ENCODE measurements around the gene KLF13.

Gene KLF13

DNA sequence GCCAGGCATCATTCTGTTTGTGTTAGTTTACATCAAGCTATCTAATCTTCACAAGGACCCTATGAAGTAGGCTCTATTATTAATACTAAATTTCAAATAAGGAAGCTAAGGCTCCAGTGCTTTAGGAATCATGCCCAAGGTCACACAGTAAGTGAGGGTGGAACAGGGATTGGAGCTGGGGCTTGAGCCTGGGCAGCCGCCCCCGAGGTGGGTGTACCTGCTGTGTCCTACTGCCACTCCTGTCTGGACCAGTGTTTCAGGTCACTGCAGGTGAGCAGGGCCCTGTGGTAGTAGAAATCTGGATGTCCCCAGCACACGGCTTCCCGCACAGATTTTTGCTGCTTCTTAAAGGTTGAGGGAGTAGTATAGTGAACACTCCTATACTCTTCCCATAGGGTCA, 6.5 kb downstream of the KLF13 start:
- no peak for DNase-seq (ENCODE audit: low read depth)

DNA sequence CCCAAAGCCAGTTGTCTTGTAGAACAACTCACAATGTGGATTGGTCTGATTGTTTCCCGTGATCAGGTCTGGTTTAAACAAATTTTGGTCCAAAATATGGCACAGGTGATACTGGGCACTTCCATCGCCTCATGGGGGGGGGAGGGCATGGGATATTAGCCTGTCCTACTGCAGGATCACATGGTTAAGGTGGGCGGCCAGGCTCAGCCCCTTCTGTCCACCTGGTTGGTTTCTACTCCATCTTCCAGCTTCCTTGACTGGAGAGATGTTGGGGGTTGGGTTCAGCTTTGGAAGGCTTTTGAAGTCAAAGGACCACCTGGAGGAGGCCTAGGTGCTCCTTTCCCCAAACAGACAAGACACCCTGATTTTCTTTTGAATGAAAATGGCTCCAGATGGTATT, 7.2 kb downstream of the KLF13 start:
- DNase-seq (ENCODE audit: low read depth): no peak

DNA sequence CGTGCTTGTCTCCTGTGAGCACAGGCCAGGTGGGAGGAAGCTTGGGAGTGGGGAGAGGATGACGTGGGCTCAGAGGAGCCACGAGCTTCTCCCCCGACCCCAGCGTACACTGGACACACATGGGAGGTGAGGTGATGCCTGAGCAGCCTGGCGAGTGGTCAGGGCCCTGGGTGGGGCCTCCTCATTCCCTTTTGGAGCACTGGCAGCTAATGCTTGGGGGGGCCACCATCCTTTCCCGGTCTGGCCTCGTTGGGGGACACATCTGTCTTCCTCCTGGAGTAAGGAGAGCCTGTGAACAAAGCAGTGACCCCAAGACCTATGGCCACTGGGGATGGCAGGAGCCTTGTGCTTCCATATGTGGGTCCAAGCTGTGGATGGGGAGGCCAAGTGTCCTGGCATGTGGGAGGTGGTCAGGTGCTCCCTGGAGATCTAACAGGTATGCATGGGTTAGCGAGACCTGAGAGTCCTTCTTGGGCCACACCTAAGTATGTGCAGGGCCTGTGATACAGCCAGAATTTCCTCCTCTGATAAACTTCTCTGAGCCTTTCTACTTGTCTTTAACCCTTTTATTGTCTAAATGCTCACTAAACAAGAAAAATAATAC, 9.5 kb downstream of the KLF13 start:
- DNase-seq (ENCODE audit: low read depth): no peak

DNA sequence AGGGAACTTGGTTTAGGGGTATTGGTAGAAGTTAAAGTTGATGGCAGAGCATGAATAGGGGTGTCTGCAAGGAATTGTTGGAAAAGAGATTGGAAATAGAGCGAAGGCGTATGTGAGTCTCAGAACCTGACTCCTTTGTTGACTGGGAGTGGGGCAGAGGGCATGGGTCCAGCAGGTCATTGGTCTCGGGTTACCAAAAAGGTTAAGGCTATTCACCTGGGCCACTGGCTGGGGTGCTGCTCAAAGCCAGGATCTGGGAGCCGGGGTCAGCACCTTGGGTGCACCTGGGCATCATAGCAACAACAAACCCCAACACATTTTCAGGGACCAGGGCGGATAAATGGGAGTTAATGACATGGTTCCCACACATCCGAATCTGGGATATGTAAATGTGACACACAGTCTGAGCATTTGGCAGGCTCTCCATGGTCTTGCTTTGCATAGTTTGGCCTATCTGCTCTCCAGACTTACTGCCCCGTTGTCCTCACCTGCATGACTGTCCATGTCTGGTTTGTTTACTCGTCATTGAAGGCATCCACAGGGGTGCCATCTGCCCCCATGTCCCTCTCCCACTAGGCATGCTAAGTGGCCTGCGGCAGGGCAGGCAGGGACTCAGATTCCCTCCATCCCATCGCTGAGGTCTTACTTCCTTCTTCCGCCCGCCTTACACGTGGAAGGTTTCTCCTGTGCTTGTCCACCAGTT, 10.1 kb downstream of the KLF13 start:
- no peak for DNase-seq (ENCODE audit: low read depth)

DNA sequence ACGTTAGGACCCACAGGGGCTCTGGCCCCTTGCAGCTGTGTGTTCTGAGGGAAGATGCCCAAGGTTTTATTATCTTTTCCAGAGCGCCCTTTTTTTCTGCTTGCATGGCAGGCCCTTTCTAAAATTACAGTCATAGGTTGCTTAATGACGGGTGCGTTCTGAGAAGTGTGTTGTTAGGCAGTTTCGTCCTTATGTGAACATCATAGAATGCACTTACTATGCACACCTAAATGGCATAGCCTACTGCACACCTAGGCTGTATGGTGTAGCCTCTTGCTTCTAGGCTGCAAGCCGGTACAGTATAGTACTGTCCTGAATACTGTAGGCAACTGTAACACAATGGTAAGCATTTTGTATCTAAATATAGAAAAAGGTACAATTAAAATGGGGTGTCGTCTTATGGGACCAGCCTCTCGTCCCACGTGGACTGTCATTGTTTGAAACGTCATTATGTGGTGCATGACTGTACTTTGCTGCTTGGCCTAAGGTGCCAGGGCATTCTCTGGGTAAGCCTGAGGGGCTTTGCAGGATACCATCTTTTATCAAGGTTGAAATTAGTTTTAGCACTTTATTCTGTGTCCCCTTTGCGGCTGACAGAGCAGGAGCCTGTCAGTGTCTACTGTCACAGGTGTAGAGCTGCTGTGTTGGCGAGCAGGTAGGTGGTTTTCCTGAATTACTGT, 10.9 kb downstream of the KLF13 start:
- DNase-seq (ENCODE audit: low read depth): no peak

DNA sequence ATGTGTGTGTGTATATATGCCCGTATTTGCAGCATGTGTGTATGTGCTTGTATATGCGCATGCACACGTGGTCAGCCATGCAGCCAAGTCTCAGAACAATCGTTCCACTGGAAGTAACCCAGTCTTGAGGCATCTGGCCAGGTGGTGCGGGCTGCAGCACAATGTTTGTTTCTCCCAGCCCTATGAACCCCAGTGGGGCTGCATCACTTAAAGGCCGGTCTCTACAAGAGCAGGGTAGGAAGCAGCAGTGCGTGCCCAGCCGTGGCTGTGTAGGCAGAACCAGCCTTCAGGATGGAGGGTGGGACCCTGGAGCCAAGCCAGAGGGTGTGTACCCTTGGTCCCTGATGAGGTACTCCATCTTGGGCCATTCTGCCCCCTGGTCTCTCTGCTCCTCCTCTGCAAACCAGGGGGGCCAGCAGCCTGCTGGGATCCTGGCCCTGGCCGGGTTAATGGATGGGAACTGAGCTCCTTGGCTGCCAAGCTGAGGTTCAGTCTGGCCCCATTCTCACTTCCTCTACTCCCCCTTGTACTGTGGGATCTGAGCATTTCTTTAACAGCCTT, 11.8 kb downstream of the KLF13 start:
- DNase-seq (ENCODE audit: low read depth): no peak

DNA sequence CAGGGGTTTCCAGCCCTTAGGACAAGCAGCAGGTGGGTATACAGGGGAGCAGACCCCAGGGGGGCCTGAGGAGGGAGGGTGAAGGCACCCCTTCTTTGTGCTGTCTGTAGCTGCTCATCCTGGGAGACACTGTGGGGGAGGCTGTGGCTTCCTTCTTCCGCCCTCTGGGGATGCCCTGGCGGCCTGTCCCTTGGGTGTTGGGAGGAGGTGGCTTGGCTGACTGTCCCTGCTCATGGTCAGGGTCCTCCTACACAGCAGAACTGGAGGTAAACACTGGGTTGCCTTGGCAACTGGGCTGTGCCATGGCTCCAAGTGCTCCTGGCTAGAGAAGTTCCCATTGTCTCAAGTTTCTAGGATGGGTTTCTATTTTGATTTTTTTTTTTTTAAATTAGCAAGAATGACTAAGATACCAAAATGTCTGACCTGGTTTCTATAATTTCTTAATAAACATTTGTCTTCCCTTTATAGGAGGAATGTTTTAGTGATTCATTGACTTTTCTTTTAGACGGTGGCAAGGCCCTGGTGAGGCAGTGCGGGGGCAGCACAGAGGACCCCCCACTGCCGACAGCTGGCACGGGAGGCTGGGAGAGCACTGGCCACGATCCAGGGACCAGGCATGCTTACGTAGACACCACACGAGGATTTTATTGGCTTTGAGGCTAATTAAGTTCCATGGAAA, 12.4 kb downstream of the KLF13 start:
- DNase-seq (ENCODE audit: low read depth): no peak

DNA sequence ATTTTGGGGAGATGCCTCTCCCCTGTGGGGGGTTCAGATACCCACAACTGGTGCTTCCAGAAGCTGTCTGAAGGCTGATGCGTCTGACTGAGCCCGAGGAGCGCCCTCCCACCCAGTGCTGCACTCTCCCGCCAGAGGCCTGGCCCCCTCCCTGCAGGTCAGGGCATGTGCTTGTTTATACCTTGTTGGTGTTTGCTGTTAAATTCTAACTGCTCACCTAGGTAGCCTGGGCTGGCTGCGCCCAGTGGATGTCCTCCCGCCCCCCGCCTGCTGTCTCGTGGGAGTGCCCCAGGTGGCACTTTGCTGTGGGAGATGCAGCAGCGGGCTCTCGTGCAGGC, 12.9 kb downstream of the KLF13 start:
- DNase-seq (ENCODE audit: low read depth): no peak

DNA sequence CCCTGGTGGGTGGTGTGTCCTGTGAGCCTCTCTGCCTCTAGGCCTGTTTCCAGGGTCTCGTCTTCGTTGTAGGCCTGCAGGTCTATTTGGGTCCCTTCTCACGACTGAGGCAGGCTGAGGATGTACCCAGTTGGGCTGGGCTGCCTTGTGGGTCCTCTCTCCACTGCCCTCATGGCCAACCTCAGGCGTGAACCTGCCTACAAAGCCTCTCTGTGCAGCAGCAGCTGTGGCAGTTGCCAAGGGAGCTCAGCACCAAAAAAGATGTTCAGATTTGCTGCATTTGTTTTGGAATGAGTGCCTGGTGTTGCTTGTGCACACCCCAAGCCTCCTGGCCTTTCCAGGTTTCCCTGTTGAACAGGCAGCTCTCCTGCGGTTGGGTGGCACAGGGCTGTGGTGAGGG, 13.4 kb downstream of the KLF13 start:
- DNase-seq (ENCODE audit: low read depth): no peak

DNA sequence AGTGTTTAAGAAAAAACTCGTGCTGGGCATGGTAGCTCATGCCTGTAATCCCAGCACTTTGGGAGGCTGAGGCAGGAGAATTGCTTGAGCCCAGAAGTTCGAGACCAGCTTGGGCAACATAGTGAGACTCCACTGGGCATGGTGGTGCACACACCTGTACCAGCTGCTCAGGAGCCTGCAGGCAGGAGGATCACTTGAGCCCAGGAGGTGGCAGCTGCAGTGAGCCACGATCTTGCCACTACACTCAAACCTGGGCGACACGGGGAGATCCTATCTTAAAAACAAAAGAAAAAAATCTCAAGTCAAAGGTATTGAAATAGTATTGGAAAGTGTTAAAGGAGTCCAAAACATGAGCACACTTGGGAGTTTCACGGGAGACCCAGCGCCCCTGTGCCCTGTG, 14.0 kb downstream of the KLF13 start:
- DNase-seq (ENCODE audit: low read depth): no peak

DNA sequence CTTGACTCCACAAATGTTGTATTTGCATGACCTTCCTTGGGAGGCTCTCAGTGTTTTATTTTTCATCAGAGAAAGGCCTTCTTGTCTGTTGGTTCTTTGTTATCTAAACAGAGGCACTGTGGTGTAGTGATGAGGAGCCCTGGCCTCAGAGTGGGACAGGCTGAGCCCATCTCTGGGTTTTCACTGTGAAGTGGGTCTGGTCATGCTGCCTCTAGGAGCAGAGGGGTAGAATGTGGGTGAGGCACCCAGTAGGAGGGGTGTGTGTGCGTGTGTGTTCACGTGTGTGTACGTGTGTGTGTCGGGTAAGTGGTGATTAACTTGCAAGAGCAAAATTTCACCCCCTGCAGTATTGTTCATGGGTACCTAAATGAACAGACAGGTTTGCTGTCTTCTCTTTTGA, 14.4 kb downstream of the KLF13 start:
- DNase-seq (ENCODE audit: low read depth): no peak

DNA sequence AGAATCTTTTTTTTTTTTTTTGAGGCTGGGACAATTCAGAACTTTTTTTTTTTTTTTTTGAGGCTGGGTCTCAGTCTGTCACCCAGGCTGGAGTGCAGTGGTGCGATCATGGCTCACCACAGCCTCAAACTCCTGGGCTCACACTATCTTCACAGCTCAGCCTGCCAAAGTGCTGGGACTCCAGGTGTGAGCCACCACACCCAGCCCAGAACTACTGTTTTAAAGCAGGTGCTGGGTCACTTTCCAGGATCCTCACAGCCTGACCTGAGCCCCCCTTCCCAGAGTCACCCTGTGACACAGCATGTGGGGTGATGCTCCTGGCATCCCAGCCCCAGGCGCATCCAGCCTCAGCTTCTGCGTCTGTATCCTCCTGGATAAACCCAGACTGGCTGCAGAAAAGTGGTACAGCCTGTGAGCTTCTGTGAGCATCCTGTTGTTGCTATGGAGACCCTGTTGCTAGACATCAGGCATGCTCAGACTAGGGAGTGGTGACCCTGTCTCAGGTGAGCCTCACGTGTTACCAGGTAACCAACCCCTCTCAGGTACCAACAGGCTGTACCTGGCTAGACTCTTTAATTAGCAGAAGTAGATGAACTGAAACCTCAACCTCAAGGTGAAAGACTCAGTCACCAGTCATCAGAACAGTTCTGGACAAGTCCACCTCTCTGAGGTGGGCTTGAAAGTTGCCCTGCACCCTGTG, 15.0 kb downstream of the KLF13 start:
- no peak for DNase-seq (ENCODE audit: low read depth)

DNA sequence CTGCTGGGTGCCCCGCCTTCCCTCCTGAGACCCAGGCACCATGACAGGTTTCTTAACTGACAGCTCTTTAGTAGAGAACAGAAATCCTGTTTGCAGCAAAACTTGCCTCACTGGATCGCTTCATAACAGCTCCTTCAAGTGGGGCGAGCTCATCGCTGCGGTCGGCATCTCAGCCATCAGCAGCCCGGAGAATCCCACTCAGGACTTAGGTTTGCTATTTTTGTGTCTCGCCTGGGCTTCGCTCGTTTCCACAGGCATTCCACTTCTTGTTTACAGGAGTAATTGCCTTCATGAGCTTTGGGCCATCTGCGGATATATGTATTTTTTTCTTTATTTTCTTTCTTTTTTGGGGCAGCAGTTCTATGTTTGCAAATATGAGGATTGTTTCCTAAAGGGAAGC, 15.7 kb downstream of the KLF13 start:
- no peak for DNase-seq (ENCODE audit: low read depth)

DNA sequence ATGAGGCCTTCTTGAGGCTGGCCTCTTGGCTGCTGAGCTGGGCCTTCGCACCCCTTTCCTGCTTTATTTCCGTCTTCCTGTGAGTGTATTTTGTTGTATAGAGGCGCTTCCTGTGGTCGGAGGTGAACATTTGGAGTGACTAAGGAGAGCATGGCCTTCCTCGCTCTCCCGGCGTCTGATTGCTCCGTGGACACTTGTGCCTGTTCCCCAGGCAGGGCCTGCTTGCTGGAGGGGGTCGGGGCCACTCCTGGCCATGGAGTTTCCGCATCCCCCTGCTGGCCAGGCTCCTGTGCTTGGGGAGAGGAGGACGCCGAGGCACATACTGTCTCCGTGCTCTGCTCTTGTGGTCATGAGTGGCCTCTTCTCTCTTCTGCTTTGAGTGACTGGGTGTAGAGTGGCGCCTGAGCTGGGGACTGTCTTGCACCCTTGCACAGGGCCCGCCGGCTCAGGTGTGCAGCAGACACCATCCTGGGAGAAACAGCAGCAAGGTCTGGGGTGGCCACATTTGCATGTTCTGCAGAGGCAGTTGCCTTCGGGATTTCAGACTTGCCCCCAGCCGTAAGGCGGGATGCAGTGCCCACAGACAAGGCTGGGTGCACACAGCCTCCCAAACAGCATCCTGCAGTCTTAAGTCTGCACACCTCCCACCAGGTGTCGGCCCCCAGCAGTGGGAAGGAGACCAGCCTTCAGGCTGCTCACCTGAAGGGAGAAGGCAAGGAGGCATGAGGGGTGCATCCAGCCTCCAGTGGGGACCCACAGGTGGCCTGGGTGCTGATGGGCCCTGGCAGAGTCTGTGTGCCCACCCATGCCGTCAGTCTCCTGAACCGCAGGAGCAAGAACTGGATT, 16.4 kb downstream of the KLF13 start:
- DNase-seq (ENCODE audit: low read depth): no peak

DNA sequence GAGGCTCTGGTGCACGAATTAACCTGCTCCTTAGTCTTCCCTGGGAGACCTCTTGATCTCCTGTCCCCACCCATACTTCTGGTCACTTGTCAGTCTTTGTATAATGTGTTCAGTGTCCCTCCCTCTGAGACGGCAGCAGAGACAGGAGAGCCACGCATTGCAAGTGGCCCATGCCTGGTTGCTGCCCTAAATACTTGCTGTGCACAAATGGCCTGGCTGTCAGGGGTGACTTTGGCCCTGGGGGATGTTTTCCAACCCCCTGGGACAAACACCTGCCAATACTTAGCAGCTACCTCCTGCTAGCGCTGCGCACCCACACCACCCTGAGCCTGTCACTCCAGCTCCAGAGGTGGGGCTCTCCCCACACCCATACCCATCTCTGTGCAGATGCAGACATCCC, 17.2 kb downstream of the KLF13 start:
- DNase-seq (ENCODE audit: low read depth): no peak

DNA sequence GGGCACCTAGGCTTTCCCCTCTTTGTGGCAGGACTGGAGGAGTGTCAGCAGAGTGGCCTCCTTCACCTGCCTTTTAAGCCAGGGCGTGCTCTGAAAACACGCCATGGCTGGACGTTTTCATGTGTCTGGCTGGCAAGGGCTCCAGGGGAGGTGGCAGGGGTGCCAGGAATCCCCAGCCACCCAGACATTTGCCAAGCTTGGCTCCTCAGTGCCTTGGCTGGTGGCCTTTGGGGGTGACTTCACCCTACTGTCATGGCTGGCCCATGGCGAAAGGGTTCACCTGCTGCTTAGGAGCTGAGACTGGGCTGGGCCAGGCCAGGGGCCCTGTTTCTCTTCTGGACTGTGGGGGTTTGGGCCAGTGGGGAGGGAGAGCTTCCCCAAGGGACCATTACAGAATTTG, 17.6 kb downstream of the KLF13 start:
- no peak for DNase-seq (ENCODE audit: low read depth)

DNA sequence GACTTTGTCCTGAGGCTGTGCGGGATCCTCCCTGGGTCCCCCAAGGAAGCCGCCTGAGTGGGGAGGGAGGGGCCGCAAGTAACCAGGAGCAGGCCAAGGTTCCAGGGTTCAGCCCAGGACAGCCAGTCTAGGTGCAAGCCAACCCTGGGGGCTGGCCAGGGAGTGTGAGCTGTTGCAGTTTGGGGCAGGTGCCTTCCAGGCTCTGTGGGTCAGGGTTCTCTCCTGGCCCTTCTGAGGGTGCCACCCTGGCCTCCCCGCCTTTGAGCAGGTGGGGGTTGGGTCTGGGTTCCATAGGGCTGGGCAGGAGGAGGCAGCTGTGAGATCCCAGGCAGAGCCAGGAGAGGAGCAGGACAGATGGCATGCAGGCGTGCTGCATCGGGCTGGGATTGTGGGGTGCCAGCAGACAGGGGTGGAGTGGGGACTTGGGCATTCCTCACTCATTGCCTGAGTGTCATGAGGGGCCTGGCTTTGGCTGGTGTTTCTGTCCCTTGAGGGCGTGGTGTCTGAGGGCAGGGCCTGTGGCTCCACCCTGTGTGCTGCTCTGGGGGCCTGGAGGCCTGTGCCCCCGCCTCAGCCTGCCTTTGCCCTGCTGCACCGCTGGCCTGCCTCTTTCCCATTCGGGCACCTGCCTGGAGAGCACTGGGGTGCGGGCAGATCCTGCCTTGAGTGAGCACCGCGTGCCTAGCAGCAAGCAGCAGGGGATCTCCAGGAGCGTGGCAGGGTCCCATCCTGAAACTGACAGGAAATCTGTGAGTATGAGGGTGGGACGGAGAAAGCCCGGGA, 18.4 kb downstream of the KLF13 start:
- no peak for DNase-seq (ENCODE audit: low read depth)

DNA sequence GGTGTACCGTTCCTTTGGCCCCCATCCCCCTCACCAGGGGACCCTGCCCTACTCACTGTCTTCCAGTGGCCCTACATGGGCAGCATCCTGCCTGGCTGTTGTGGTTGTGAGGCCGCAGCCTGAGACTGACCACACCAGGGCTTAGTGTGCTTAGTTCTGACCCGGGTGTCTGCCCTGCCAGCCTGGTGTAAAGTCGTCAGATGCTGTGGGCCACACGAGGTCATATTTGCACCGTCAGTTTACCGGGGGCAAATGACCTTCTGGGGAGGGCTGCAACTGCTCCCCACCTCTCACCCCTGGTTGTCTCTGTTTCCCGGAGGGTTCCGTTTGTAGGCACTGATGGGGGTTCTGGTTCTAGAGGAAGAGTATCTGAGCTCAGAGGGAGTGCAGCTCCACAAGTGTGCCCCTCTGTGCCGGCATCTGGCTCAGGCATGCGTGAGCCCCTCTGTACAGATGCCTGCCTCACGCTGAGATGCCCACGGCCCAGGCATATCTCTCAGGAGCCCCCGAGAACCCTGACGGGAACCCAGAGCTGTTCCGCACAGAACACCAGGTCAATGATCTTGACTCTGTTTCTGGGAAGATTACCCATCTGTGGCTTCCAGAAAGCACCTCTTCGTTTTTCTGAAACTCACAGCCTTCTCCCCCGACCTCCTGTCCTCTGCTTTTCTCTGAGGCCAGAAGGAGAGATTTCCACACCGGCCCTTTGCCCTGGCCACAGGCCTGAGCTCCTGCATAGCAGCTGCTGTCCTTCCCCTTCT, 19.2 kb downstream of the KLF13 start:
- DNase-seq (ENCODE audit: low read depth): no peak

DNA sequence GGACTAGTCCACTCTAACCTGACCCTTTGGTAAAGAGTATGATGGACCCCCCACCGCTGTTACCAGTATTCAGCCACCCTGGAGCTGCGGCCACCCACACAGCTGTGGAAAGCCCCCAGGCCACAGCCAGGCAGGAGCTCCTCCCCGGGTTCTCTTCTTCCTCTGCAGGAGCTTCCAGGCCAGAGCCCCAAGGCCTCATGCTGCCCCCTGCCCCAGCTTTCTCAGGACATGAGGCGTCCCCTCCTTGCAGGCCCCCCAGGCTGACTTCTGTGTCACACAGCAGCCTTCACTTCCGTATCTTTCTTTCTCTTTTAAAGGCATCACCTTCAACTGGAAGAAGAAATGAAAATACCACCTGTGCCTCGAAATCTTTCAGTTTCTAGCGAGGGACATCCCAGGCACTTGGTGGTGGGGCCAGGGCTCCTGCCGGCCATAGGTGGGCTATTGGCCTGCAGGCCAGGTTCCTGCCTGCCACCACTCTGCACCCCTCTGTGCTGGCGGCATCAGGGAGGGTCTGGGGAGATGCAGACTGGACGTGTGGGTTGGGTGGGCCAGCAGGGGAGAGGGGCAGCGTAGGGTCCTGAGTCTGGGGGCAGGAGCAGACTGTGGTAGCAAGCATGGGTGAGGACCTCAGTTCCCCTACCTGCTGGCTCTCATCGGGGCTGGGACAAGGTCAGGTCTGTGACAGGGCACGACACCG, 19.9 kb downstream of the KLF13 start:
- no peak for DNase-seq (ENCODE audit: low read depth)

Measured in T follicular helper cell (primary cell).